ENCODE measurements around the gene LRR1.
"Not testable (repeated sequence)": the region's sequence is repeated elsewhere in the genome, so short reads cannot be mapped to it uniquely, and the experiment has no call there.

LRR1 gene

GRCh38 chr14:49586673-49587460, 11.9 kb upstream of the LRR1 start:
- DNase-seq: no peak

GRCh38 chr14:49589387-49589786, 9.4 kb upstream of the LRR1 start:
- no peak for DNase-seq

- no peak for DNase-seq
These were observed 5.7 kb upstream of the LRR1 start for GRCh38 chr14:49593016-49593415.

DNA sequence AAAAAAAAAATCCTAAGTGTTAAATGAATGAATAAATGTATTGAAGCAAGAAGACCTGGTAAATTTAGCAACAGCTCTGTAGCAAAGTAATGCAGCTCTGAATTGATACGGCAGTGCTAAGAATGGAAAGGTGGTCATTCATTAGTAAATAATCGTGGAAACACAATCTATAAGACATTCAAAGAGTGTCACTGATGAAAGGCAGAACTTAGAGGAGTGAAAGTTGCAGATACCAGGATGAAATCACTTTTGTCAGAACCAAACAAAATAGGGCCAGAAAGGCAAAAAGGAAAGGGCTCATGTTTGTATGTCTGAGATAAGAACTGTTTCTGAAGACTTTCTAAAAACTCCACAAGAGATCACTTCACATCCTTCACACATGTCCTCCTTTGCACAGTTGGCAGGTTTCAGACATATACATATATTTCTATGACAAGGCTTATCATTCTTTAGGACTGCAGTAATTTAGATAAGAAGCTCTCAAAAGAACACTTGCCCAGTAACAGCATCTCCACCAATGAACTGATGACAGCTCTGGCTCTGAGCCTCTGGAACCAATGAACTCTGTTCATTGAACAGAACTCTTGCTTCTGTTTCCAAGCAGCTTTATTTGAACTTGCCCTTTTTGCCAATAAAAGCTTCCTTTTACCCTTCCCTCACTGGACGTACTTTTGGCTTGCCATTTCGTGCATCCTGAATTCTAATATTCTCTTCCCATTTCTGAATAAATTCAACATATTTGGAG, 4.2 kb upstream of the LRR1 start:
- DNase-seq: no peak

DNA sequence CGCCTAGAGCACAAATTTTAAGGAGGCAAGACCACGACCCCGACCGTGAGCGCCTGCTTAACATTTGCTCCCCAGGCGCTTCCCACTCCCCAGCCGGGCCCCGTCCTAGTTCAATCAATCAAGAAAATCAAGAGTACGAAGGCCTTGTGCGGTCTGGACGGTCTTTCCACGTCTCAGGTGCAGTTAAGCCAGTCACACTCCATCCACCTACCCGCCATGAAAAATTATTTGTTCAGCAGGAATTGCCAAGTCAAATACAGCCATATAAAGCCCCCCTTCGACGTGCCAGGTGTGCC, 603 bp upstream of the LRR1 start:
- DNase-seq: no peak

DNA sequence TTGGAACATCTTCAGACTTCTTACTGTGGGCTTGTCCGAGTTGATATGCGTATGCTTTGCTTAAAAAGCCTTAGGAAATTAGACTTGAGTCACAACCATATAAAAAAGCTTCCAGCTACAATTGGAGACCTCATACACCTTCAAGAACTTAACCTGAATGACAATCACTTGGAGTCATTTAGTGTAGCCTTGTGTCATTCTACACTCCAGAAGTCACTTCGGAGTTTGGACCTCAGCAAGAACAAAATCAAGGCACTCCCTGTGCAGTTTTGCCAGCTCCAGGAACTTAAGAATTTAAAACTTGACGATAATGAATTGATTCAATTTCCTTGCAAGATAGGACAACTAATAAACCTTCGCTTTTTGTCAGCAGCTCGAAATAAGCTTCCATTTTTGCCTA, 8.8 kb downstream of the LRR1 start:
- no peak for DNase-seq

- DNase-seq: no peak
These were observed 13.5 kb downstream of the LRR1 start for GRCh38 chr14:49612251-49612650.

DNA sequence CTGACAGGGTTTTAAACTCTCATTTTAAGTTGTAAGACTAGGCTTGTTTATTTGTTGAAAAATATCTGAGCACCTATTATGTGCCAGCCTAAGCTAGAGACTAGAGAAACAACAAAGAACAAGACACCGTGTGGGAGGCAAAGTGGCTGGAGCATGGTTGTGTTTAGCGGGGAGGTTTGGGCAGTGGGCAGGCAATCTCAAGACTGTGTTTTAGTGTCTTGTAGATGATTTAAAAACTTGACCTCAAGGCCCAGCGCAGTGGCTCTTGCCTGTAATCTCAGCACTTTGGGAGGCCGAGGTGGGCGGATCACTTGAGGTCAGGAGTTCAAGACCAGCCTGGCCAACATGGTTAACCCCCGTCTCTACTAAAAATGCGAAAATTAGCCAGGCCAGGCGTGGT, 13.9 kb downstream of the LRR1 start:
- no peak for DNase-seq

DNA sequence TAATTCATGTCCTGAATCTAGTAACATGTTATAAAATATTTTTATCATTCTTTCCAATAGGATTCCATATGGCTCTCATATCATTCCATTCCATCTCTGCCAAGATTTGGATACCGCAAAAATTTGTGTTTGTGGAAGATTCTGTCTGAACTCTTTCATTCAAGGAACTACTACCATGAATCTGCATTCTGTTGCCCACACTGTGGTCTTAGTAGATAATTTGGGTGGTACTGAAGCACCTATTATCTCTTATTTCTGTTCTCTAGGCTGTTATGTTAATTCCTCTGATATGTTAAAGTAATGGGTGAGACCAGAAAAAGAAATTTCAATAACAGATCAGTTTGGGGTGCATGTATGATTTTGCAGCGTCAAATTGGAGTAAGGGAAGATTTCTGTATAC, 15.5 kb downstream of the LRR1 start:
- no peak for DNase-seq

DNA sequence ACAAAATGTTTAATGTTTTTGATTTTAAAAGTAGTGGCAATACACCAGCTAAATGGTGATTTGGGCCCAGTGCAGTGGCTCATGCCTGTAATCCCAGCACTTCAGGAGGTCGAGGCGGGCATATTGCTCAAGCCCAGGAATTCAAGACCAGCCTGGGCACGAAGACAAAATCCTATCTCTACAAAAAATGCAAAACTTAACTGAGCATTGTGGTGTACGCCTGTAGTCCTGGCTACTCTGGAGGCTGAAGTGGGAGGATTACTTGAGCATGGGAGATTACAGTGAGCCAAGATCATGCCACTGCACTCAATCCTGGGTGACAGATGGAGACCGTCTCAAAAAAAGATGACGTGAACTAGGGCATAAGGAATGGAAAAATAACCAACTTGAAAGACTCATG, 17.0 kb downstream of the LRR1 start:
- no peak for DNase-seq

DNA sequence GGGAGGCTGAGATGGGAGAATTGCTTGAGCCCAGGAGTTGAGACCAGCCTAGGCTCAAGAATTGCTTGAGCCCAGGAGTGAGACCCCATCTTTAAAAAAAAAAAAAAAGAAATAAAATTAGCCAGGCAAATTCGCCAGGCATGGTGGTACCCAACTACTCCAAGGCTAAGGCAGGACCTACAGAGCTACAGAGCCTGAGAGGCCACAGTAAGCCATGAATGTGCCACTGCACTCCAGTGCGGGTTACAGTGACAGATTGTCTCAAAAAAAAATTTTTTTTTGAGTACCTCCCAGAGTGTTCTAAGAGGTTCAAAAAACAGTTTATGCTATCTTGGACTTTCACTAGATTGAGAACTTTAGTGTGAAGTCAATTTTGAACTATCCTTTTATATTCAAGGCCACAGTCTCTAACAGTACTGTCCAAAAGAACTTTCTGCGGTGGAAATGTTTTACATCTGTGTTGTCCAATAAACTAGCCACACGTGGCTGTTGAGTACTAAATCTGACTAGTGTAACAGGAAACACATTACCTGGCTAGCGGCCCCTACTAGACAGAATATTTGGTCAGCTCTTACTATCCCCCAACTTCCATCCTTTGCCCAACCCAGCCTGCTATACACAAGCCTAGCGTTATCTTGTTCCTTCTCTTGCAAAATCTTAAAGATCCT, 19.2 kb downstream of the LRR1 start:
- no peak for DNase-seq

GRCh38 chr14:49619273-49619672, 20.5 kb downstream of the LRR1 start:
- not testable (repeated sequence) for DNase-seq

DNA sequence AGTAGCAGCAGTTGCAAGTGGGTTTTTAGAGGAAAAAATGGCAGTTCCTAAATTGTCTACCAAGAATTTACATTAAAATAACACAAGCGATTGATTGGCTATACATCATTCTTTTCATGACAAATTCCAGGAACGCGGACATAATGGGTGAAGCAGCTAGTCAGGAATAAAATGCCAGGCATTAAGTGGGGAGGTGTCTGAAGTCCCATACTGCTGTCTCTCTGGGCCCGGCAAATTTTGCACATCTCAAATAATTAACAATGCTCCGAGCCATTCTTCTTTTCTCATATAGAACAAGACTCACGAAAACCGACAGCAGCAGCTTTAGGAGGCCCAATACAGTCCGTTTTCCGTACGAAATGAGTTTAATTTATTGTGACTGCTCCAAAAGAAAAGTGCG, 21.0 kb downstream of the LRR1 start:
- no peak for DNase-seq

- DNase-seq: peak; percentile 93
These were observed 21.7 kb downstream of the LRR1 start, which contains the start of the genes MGAT2 and RPL36AL for GRCh38 chr14:49620182-49621113. Gene MGAT2 (plus strand): TSS chr14:49620799. CDS start chr14:49621269, 470 bp downstream. Gene RPL36AL (minus strand): TSS chr14:49620626. CDS start chr14:49619104, 1,522 bp downstream.

DNA sequence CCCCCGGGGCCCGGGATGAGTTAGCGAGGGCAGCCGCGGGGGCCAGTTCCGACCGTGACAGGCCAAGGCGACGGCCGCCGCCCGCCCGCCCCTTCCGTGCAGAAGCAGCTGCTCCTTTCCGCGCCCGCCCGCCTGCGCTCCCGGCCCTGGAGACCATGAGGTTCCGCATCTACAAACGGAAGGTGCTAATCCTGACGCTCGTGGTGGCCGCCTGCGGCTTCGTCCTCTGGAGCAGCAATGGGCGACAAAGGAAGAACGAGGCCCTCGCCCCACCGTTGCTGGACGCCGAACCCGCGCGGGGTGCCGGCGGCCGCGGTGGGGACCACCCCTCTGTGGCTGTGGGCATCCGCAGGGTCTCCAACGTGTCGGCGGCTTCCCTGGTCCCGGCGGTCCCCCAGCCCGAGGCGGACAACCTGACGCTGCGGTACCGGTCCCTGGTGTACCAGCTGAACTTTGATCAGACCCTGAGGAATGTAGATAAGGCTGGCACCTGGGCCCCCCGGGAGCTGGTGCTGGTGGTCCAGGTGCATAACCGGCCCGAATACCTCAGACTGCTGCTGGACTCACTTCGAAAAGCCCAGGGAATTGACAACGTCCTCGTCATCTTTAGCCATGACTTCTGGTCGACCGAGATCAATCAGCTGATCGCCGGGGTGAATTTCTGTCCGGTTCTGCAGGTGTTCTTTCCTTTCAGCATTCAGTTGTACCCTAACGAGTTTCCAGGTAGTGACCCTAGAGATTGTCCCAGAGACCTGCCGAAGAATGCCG, 22.6 kb downstream of the LRR1 start:
- peak; percentile 47 for DNase-seq

DNA sequence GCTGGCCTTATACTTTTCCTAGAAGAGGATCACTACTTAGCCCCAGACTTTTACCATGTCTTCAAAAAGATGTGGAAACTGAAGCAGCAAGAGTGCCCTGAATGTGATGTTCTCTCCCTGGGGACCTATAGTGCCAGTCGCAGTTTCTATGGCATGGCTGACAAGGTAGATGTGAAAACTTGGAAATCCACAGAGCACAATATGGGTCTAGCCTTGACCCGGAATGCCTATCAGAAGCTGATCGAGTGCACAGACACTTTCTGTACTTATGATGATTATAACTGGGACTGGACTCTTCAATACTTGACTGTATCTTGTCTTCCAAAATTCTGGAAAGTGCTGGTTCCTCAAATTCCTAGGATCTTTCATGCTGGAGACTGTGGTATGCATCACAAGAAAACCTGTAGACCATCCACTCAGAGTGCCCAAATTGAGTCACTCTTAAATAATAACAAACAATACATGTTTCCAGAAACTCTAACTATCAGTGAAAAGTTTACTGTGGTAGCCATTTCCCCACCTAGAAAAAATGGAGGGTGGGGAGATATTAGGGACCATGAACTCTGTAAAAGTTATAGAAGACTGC, 23.4 kb downstream of the LRR1 start:
- no peak for DNase-seq

DNA sequence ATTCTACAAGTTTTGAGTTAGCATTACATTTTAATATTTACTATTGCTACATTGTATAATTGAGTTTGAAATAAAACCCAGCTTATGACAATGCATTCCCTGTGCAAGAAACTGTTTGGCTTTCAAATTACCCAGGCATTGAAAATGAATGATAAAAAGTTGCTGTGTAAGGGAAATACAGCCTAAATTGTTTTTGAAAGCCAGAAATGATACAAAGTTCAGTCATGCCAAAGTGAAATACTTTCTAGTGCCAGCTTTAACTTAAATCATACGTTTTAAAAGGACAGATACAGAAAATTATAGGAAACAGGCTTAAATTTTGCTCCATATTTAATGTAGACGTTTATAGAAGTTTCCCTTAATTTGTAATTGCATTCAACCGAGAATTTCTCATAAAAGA, 24.6 kb downstream of the LRR1 start:
- no peak for DNase-seq

DNA sequence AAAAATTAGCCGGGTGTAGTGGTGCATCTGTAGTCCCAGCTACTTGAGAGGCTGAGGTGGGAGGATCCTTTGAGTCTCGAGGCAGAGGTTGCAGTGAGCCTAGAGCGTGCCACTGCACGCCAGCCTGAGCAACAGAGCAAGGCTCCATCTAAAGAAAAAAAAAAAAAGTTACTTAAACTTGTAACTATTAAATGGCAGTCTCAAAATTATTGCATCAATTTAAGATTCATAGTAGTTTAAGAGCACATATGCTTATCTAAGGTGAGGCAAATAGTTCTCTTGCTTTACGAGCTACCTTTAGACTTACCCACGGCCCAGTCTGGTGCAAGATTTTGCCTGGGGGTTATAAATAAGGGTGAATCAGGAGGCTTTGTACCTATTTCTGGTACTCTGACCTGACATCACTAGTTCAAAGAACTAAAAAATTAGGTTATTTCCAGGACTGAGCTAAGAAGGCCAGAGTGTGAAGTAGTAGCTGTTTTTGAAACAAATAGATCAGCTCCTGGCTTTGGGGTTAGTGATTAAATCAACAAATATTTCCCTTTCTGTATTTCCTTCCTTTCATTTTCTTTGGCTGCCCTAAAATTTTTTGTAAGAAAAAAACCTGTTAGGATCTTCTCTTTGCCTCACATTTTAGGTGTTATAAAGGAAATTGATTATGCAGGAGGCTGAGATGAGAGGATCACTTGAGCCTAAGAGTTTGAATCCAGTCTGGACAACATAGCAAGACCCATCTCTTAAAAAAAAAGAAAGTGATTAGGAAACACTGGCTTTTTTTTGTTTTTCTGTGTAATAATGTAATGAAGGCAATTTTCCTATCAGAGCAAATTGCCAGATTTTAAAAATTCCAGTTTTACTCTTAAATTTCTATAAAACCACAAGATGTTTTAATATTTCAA, 25.4 kb downstream of the LRR1 start:
- DNase-seq: no peak

DNA sequence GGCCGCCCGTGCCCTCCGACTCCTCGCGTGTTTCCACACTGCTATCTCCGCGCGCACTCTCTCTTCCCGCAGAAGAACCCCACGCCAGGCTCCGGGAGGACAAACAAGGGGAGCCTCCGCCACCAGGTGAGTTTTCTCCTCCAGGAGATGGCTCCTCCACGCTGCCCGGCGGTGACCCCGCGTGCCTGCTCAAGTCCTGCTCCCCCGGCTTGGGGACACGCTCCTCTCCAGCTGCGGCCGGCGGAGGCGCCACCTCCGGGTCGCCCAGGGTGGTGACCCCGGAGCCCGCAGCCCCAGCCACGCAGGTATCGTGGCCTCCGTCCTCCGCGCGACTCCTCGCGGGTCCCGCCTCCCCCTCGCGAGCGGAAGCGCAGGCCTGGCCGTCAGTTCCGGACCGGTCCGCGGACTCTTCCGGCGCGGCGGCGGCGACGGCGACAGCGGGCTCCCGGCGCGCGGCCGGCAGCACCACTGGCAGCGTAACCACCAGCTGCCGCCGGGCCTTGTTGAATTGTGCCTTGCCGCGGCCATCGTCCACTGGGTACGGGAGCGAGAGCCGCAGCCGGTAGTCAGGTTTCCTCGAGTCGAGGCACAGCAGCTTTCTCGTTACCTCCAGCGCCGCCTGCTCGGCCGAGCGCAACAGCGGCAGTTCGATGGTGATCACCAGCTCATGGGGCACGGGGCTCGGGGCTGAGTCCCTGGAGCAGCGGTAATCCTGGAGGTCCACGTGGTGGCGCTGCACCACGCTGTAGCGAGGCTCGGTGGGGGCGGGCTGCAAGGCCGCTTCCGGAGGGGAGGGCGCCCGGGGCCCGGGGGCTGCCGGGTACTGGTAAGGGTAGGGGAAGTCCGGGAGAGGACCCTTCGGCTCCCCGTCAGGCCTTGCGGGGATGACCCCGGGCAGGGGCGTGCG, 35.2 kb downstream of the LRR1 start:
- DNase-seq: peak; percentile 93
